ENCODE data around the gene HEBP1.
A peak's percentile ranks its signal among the peaks of the same experiment; 100 is the strongest.

Gene HEBP1

GRCh38 chr12:12979126-12979525 lies 20.9 kb downstream of the HEBP1 start:
- H3K14ac ChIP-seq (ENCODE audit: low read length) = no peak overlapping the region
- no peak overlapping the region for H3K4me2 ChIP-seq (ENCODE audit: insufficient read depth, low read length, poor library complexity, severe bottlenecking)
- no peak overlapping the region for H3K9ac ChIP-seq (ENCODE audit: low read depth, low read length, poor library complexity)
- H3K4me1 ChIP-seq (ENCODE audit: control insufficient read depth in 2 of 2, insufficient read depth in 1 of 2, low read depth in 1 of 2, low read length in 2 of 2) = peaks cover 12 to 21% of the 10 kb centered on the region in 2 donors
- H3K9me3 ChIP-seq (replicated peaks in 1 of 2; ENCODE audit: control insufficient read depth in 2 of 2, insufficient read depth in 1 of 2, low read depth in 1 of 2, low read length in 2 of 2) = peaks cover 2 to 3% of the 10 kb centered on the region in 2 donors
- H2AK5ac ChIP-seq (ENCODE audit: low read depth, low read length) = no peak overlapping the region
- no peaks in the 10 kb centered on the region for H3K27me3 ChIP-seq (ENCODE audit: control insufficient read depth in 3 of 3, insufficient read depth in 3 of 3, low read depth in 1 of 3, low read length in 3 of 3)
- no peak overlapping the region for H2BK5ac ChIP-seq (ENCODE audit: low read length)
- no peak overlapping the region for H4K8ac ChIP-seq (ENCODE audit: low read depth, low read length)
- H3K23ac ChIP-seq (ENCODE audit: low read depth, low read length, poor library complexity) = no peak overlapping the region
- H2BK120ac ChIP-seq (ENCODE audit: low read depth, low read length) = no peak overlapping the region
- WGBS, 2 donors (ENCODE audit: extremely low coverage in 2 of 2, insufficient read length in 2 of 2, insufficient replicate concordance in 1 of 2) = no CpG with 5 or more reads among the region's 4 CpGs
- H2AFZ ChIP-seq (ENCODE audit: low read length) = peak overlapping the region; percentile 14
- H3K79me1 ChIP-seq (ENCODE audit: low read depth, low read length) = no peaks in the 10 kb centered on the region
- H3K4ac ChIP-seq (ENCODE audit: low read length) = no peak overlapping the region
- no peak overlapping the region for H3K27ac ChIP-seq (replicated peaks; ENCODE audit: low read length)
- no peak overlapping the region for H4K91ac ChIP-seq (ENCODE audit: low read depth, low read length, poor library complexity)
- no peak overlapping the region for H2BK12ac ChIP-seq (ENCODE audit: low read length)
- peaks cover 14 to 35% of the 10 kb centered on the region in 2 donors for H3K36me3 ChIP-seq (replicated peaks in 1 of 2; ENCODE audit: control insufficient read depth in 2 of 2, insufficient read depth in 2 of 2, low read length in 2 of 2)
- H3K4me3 ChIP-seq (ENCODE audit: low read length in 2 of 2) = no peak overlapping the region
- no peak overlapping the region for H3K18ac ChIP-seq (ENCODE audit: low read length)
- DNase-seq (ENCODE audit: low spot score) = no peak
- H2BK15ac ChIP-seq (ENCODE audit: low read length) = no peak overlapping the region

GRCh38 chr12:12977231-12977630 lies 22.8 kb downstream of the HEBP1 start:
- no peaks in the 10 kb centered on the region for H3K27me3 ChIP-seq (ENCODE audit: control insufficient read depth in 3 of 3, insufficient read depth in 3 of 3, low read depth in 1 of 3, low read length in 3 of 3)
- H2AFZ ChIP-seq (ENCODE audit: low read length) = no peak overlapping the region
- no peak overlapping the region for H4K8ac ChIP-seq (ENCODE audit: low read depth, low read length)
- no peak overlapping the region for H3K4me3 ChIP-seq (ENCODE audit: low read length in 2 of 2)
- no peak overlapping the region for H3K14ac ChIP-seq (ENCODE audit: low read length)
- no peak overlapping the region for H2BK15ac ChIP-seq (ENCODE audit: low read length)
- no peak overlapping the region for H2BK5ac ChIP-seq (ENCODE audit: low read length)
- no CpG with 5 or more reads among the region's 4 CpGs for WGBS, 2 donors (ENCODE audit: extremely low coverage in 2 of 2, insufficient read length in 2 of 2, insufficient replicate concordance in 1 of 2)
- H3K79me1 ChIP-seq (ENCODE audit: low read depth, low read length) = no peaks in the 10 kb centered on the region
- no peak overlapping the region for H3K23ac ChIP-seq (ENCODE audit: low read depth, low read length, poor library complexity)
- DNase-seq (ENCODE audit: low spot score) = no peak
- peaks cover 12 to 16% of the 10 kb centered on the region in 2 donors for H3K9me3 ChIP-seq (replicated peaks in 1 of 2; ENCODE audit: control insufficient read depth in 2 of 2, insufficient read depth in 1 of 2, low read depth in 1 of 2, low read length in 2 of 2)
- H3K4me2 ChIP-seq (ENCODE audit: insufficient read depth, low read length, poor library complexity, severe bottlenecking) = no peak overlapping the region
- no peak overlapping the region for H2BK12ac ChIP-seq (ENCODE audit: low read length)
- H3K4ac ChIP-seq (ENCODE audit: low read length) = no peak overlapping the region
- no peak overlapping the region for H3K18ac ChIP-seq (ENCODE audit: low read length)
- H4K91ac ChIP-seq (ENCODE audit: low read depth, low read length, poor library complexity) = no peak overlapping the region
- no peak overlapping the region for H3K9ac ChIP-seq (ENCODE audit: low read depth, low read length, poor library complexity)
- H3K27ac ChIP-seq (replicated peaks; ENCODE audit: low read length) = no peak overlapping the region
- no peak overlapping the region for H2AK5ac ChIP-seq (ENCODE audit: low read depth, low read length)
- no peak overlapping the region for H2BK120ac ChIP-seq (ENCODE audit: low read depth, low read length)
- H3K4me1 ChIP-seq (ENCODE audit: control insufficient read depth in 2 of 2, insufficient read depth in 1 of 2, low read depth in 1 of 2, low read length in 2 of 2) = peaks cover 12 to 21% of the 10 kb centered on the region in 2 donors
- peaks cover 22 to 42% of the 10 kb centered on the region in 2 donors for H3K36me3 ChIP-seq (replicated peaks in 1 of 2; ENCODE audit: control insufficient read depth in 2 of 2, insufficient read depth in 2 of 2, low read length in 2 of 2)

GRCh38 chr12:12976366-12976765 lies 23.7 kb downstream of the HEBP1 start:
- no peak overlapping the region for H2BK5ac ChIP-seq (ENCODE audit: low read length)
- H3K27me3 ChIP-seq (ENCODE audit: control insufficient read depth in 3 of 3, insufficient read depth in 3 of 3, low read depth in 1 of 3, low read length in 3 of 3) = no peaks in the 10 kb centered on the region
- no peak overlapping the region for H2BK120ac ChIP-seq (ENCODE audit: low read depth, low read length)
- H4K91ac ChIP-seq (ENCODE audit: low read depth, low read length, poor library complexity) = no peak overlapping the region
- no peaks in the 10 kb centered on the region for H3K79me1 ChIP-seq (ENCODE audit: low read depth, low read length)
- H2BK12ac ChIP-seq (ENCODE audit: low read length) = no peak overlapping the region
- no peak overlapping the region for H3K9ac ChIP-seq (ENCODE audit: low read depth, low read length, poor library complexity)
- no peak overlapping the region for H3K4me2 ChIP-seq (ENCODE audit: insufficient read depth, low read length, poor library complexity, severe bottlenecking)
- peaks cover 12 to 21% of the 10 kb centered on the region in 2 donors for H3K4me1 ChIP-seq (ENCODE audit: control insufficient read depth in 2 of 2, insufficient read depth in 1 of 2, low read depth in 1 of 2, low read length in 2 of 2)
- H2AFZ ChIP-seq (ENCODE audit: low read length) = no peak overlapping the region
- no peak overlapping the region for H2BK15ac ChIP-seq (ENCODE audit: low read length)
- H4K8ac ChIP-seq (ENCODE audit: low read depth, low read length) = no peak overlapping the region
- no peak overlapping the region for H3K4me3 ChIP-seq (ENCODE audit: low read length in 2 of 2)
- H3K18ac ChIP-seq (ENCODE audit: low read length) = no peak overlapping the region
- no peak overlapping the region for H3K14ac ChIP-seq (ENCODE audit: low read length)
- WGBS, 2 donors (ENCODE audit: extremely low coverage in 2 of 2, insufficient read length in 2 of 2, insufficient replicate concordance in 1 of 2) = no CpG with 5 or more reads among the region's 2 CpGs
- no peak for DNase-seq (ENCODE audit: low spot score)
- no peak overlapping the region for H3K23ac ChIP-seq (ENCODE audit: low read depth, low read length, poor library complexity)
- H3K27ac ChIP-seq (replicated peaks; ENCODE audit: low read length) = no peak overlapping the region
- no peak overlapping the region for H3K4ac ChIP-seq (ENCODE audit: low read length)
- no peak overlapping the region for H2AK5ac ChIP-seq (ENCODE audit: low read depth, low read length)
- peaks cover 12 to 18% of the 10 kb centered on the region in 2 donors for H3K9me3 ChIP-seq (replicated peaks in 1 of 2; ENCODE audit: control insufficient read depth in 2 of 2, insufficient read depth in 1 of 2, low read depth in 1 of 2, low read length in 2 of 2)
- H3K36me3 ChIP-seq (replicated peaks in 1 of 2; ENCODE audit: control insufficient read depth in 2 of 2, insufficient read depth in 2 of 2, low read length in 2 of 2) = peaks cover 23 to 43% of the 10 kb centered on the region in 2 donors

- Histone ChIP-seq H4K91ac (ENCODE audit: low read depth, low read length, poor library complexity) (no peak overlapping the region), H2BK120ac (ENCODE audit: low read depth, low read length) (no peak overlapping the region), H3K27ac (replicated peaks; ENCODE audit: low read length) (no peak overlapping the region), H3K79me1 (ENCODE audit: low read depth, low read length) (no peaks in the 10 kb centered on the region), H3K36me3 (replicated peaks in 1 of 2; ENCODE audit: control insufficient read depth in 2 of 2, insufficient read depth in 2 of 2, low read length in 2 of 2) (peaks cover 21 to 40% of the 10 kb centered on the region in 2 donors), H3K4ac (ENCODE audit: low read length) (no peak overlapping the region), H3K4me2 (ENCODE audit: insufficient read depth, low read length, poor library complexity, severe bottlenecking) (no peak overlapping the region), H2BK5ac (ENCODE audit: low read length) (no peak overlapping the region), H4K8ac (ENCODE audit: low read depth, low read length) (no peak overlapping the region), H2BK12ac (ENCODE audit: low read length) (no peak overlapping the region), H2AFZ (ENCODE audit: low read length) (no peak overlapping the region), H3K14ac (ENCODE audit: low read length) (no peak overlapping the region), H3K9me3 (replicated peaks in 1 of 2; ENCODE audit: control insufficient read depth in 2 of 2, insufficient read depth in 1 of 2, low read depth in 1 of 2, low read length in 2 of 2) (peaks cover 12 to 18% of the 10 kb centered on the region in 2 donors), H3K4me1 (ENCODE audit: control insufficient read depth in 2 of 2, insufficient read depth in 1 of 2, low read depth in 1 of 2, low read length in 2 of 2) (peaks cover 10 to 16% of the 10 kb centered on the region in 2 donors), H3K23ac (ENCODE audit: low read depth, low read length, poor library complexity) (no peak overlapping the region), H3K27me3 (ENCODE audit: control insufficient read depth in 3 of 3, insufficient read depth in 3 of 3, low read depth in 1 of 3, low read length in 3 of 3) (no peaks in the 10 kb centered on the region), H3K4me3 (ENCODE audit: low read length in 2 of 2) (no peak overlapping the region), H3K9ac (ENCODE audit: low read depth, low read length, poor library complexity) (no peak overlapping the region), H3K18ac (ENCODE audit: low read length) (no peak overlapping the region), H2BK15ac (ENCODE audit: low read length) (no peak overlapping the region), H2AK5ac (ENCODE audit: low read depth, low read length) (no peak overlapping the region)
- whole genome bisulfite sequencing, 2 donors (ENCODE audit: extremely low coverage in 2 of 2, insufficient read length in 2 of 2, insufficient replicate concordance in 1 of 2) = no CpG with 5 or more reads among the region's 14 CpGs
- no peak for DNase-seq (ENCODE audit: low spot score)
These were observed 24.6 kb downstream of the HEBP1 start for GRCh38 chr12:12975322-12976077.

All from neuronal stem cell (in vitro differentiated cells).